ENCODE measurements around the gene SGCD. TPM values are rescaled to one million over a fixed set of nuclear protein-coding genes. Genes with fewer than 3 reads are reported as not detected.

Gene SGCD
- total and polyA plus RNA-seq, 9 of the 15 experiments (the other 6 are each of a cell fraction or from before 2014, with no cell fraction given): not detected

DNA sequence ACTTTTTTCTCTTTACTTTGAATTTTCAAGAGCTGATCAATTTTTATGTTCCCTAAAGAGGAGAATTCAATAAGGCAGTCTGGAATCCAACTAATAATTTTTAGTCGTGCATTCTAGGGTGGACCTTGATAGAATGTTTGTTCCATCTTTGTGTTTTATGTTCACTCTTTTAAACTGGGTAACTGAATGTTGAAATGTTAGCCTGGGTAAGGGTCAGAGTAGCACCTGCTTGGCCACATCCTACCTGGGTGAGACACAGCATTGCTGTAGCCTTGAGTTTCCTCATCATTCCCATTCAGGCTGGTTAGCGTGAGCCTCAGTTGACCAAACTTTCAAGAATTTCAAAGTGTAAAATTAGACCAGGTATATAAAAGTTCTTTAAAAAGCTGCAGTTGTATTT is 85.0 kb downstream of the SGCD start:
- FAIRE-seq (no peak), DNase-seq (ENCODE audit: extremely low read depth in 1 of 4, low spot score in 3 of 4) (no peak), ATAC-seq (no peak)
- Histone ChIP-seq H3K9me3 (replicated peaks; ENCODE audit: control insufficient read depth, insufficient read depth, low read depth, low read length) (no peaks in the 10 kb centered on the region), H3K4me2 (ENCODE audit: insufficient read depth, low read length) (no peak overlapping the region), H3K9ac (ENCODE audit: insufficient read depth in 1 of 2, low read depth in 2 of 2, low read length in 2 of 2) (no peak overlapping the region), H3K27ac (ENCODE audit: extremely low read depth, low read depth, low read length) (no peak overlapping the region), H4K20me1 (replicated peaks; ENCODE audit: control insufficient read depth, insufficient read depth, low read length) (no peaks in the 10 kb centered on the region), H3K27me3 (ENCODE audit: control insufficient read depth in 2 of 2, insufficient read depth in 2 of 2, low read length in 2 of 2) (no peaks in the 10 kb centered on the region), H3K9me1 (ENCODE audit: control insufficient read depth, insufficient read depth, low read length) (no peaks in the 10 kb centered on the region), H3K4me1 (replicated peaks in 1 of 2; ENCODE audit: control insufficient read depth in 2 of 2, insufficient read depth in 2 of 2, low read length in 2 of 2) (no peaks in the 10 kb centered on the region), H2AFZ (ENCODE audit: low read depth, low read length) (no peak overlapping the region), H3K4me3 (no peak overlapping the region), H3K79me2 (ENCODE audit: control insufficient read depth, insufficient read depth, low read length) (no peaks in the 10 kb centered on the region), H3K36me3 (ENCODE audit: control insufficient read depth, insufficient read depth, low read length) (no peaks in the 10 kb centered on the region)
- POLR2A ChIA-PET: no interaction called here
- BruUV-seq (replicated peaks): no TSS peak
- no peak for TF ChIP-seq NUFIP1 (IDR thresholded peaks at IDR 0.05; ENCODE audit: partially characterized antibody)
- TF ChIP-seq ZBTB7A (IDR thresholded peaks at IDR 0.05; ENCODE audit: borderline replicate concordance, control insufficient read depth, low read depth, low read length): no peak
- TF ChIP-seq GABPB1 (CRISPR knock-in tag; IDR thresholded peaks at IDR 0.05): no peak
- TF ChIP-seq MAFG (tag; conservative IDR thresholded peaks at IDR 0.05): no peak
- no peak for TF ChIP-seq TCF3 (CRISPR knock-in tag; IDR thresholded peaks at IDR 0.05)
- no peak for TF ChIP-seq RUNX1 (IDR thresholded peaks at IDR 0.05; ENCODE audit: low read depth)
- TF ChIP-seq, protein P1, sequence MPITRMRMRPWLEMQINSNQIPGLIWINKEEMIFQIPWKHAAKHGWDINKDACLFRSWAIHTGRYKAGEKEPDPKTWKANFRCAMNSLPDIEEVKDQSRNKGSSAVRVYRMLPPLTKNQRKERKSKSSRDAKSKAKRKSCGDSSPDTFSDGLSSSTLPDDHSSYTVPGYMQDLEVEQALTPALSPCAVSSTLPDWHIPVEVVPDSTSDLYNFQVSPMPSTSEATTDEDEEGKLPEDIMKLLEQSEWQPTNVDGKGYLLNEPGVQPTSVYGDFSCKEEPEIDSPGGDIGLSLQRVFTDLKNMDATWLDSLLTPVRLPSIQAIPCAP (CRISPR knock-in tag; IDR thresholded peaks at IDR 0.05; ENCODE audit: borderline replicate concordance): no peak
- TF ChIP-seq MBD2 (IDR thresholded peaks at IDR 0.05; ENCODE audit: borderline replicate concordance, low read depth): no peak
- TF ChIP-seq GTF2E2 (tag; IDR thresholded peaks at IDR 0.05): no peak
- TF ChIP-seq, protein P2, sequence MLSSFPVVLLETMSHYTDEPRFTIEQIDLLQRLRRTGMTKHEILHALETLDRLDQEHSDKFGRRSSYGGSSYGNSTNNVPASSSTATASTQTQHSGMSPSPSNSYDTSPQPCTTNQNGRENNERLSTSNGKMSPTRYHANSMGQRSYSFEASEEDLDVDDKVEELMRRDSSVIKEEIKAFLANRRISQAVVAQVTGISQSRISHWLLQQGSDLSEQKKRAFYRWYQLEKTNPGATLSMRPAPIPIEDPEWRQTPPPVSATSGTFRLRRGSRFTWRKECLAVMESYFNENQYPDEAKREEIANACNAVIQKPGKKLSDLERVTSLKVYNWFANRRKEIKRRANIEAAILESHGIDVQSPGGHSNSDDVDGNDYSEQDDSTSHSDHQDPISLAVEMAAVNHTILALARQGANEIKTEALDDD (IDR thresholded peaks at IDR 0.05): no peak
- no peak for TF ChIP-seq SIN3A (IDR thresholded peaks at IDR 0.05; ENCODE audit: borderline replicate concordance in 2 of 2, control insufficient read depth in 1 of 2, low read depth in 2 of 2, low read length in 2 of 2)
- TF ChIP-seq DNMT1 (IDR thresholded peaks at IDR 0.05): no peak
- TF ChIP-seq RFX1 (IDR thresholded peaks at IDR 0.05): no peak
- TF ChIP-seq, protein P3, sequence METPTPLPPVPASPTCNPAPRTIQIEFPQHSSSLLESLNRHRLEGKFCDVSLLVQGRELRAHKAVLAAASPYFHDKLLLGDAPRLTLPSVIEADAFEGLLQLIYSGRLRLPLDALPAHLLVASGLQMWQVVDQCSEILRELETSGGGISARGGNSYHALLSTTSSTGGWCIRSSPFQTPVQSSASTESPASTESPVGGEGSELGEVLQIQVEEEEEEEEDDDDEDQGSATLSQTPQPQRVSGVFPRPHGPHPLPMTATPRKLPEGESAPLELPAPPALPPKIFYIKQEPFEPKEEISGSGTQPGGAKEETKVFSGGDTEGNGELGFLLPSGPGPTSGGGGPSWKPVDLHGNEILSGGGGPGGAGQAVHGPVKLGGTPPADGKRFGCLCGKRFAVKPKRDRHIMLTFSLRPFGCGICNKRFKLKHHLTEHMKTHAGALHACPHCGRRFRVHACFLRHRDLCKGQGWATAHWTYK (CRISPR knock-in tag; IDR thresholded peaks at IDR 0.05): no peak
- no peak for TF ChIP-seq ZKSCAN1 (IDR thresholded peaks at IDR 0.05; ENCODE audit: low read depth, low read length)
- TF ChIP-seq ZNF277 (CRISPR knock-in tag; IDR thresholded peaks at IDR 0.05; ENCODE audit: borderline replicate concordance): no peak
- CTCF ChIA-PET (ENCODE audit: low intra/inter-chr PET ratio): no interaction called here
- intact Hi-C loops (cut with micrococcal nuclease): no loop called here
- in situ Hi-C loops (cut with MboI): no loop called here
- 0% methylated on average over 2 of the region's 2 CpGs for WGBS (ENCODE audit: insufficient coverage, low coverage, missing lambda C conversion rate)
